Ureter (tissue), 1 donor: Measurements from ENCODE around the gene COBL. TPM values are rescaled to one million over a fixed set of nuclear protein-coding genes. Genes with fewer than 3 reads are reported as not detected.

Source experiments
- DNase-seq: peaks from one replicate; pipeline ENCODE4 v3.0.0-alpha.2; 2020; ENCODE audit warnings: low spot score
- total RNA-seq: library from RNA; stranded (reverse); gene quantifications from one replicate; pipeline ENCODE4 v1.2.4, GENCODE V29; 2023
- donor health status: DM: yes; HTN: yes; CAD: no.

Gene COBL
- total RNA-seq, 1 donor from 2014 or later, result 1.3 TPM

GRCh38 chr7:51255036-51255435, 61.6 kb downstream of the COBL start:
- DNase-seq, result no peak

- no peak for DNase-seq
These were observed 63.5 kb downstream of the COBL start for GRCh38 chr7:51253157-51253556.

GRCh38 chr7:51251290-51251689, 65.3 kb downstream of the COBL start:
- DNase-seq, result no peak

- no peak for DNase-seq
These were observed 66.1 kb downstream of the COBL start for GRCh38 chr7:51250512-51250911.

- DNase-seq, result no peak
These were observed 66.6 kb downstream of the COBL start for GRCh38 chr7:51249991-51250390.

GRCh38 chr7:51249187-51249945, 67.2 kb downstream of the COBL start:
- no peak for DNase-seq

- no peak for DNase-seq
These were observed 70.1 kb downstream of the COBL start for GRCh38 chr7:51246258-51247245.

- DNase-seq, result no peak
These were observed 71.7 kb downstream of the COBL start for GRCh38 chr7:51244885-51245284.

GRCh38 chr7:51244053-51244452, 72.6 kb downstream of the COBL start:
- no peak for DNase-seq

- no peak for DNase-seq
These were observed 73.0 kb downstream of the COBL start for GRCh38 chr7:51243631-51244030.

GRCh38 chr7:51242881-51243518, 73.6 kb downstream of the COBL start:
- no peak for DNase-seq

GRCh38 chr7:51242007-51242691, 74.5 kb downstream of the COBL start:
- DNase-seq, result no peak

- no peak for DNase-seq
These were observed 75.7 kb downstream of the COBL start for GRCh38 chr7:51240868-51241267.

GRCh38 chr7:51239691-51240090, 76.9 kb downstream of the COBL start:
- DNase-seq, result no peak

GRCh38 chr7:51238981-51239495, 77.6 kb downstream of the COBL start:
- DNase-seq, result no peak

GRCh38 chr7:51237446-51238133, 79.0 kb downstream of the COBL start:
- DNase-seq, result no peak

GRCh38 chr7:51236470-51237132, 80.0 kb downstream of the COBL start:
- no peak for DNase-seq

- no peak for DNase-seq
These were observed 80.9 kb downstream of the COBL start for GRCh38 chr7:51235593-51236313.

- DNase-seq, result no peak
These were observed 81.8 kb downstream of the COBL start for GRCh38 chr7:51234609-51235308.
